Medulla oblongata (tissue), 1 donor: ENCODE results near the gene ANKMY1.

ENCODE experiments used
- DNase-seq: peaks from one replicate; pipeline ENCODE4 v3.0.0-alpha.2; 2015; ENCODE audit errors: extremely low spot score

ANKMY1 gene

GRCh38 chr2:240460253-240460711 is 97.5 kb downstream of the ANKMY1 start:
- no peak for DNase-seq

GRCh38 chr2:240459401-240460252 is 98.2 kb downstream of the ANKMY1 start:
- no peak for DNase-seq

GRCh38 chr2:240458900-240459391 is 98.8 kb downstream of the ANKMY1 start:
- DNase-seq: no peak

GRCh38 chr2:240458044-240458899 is 99.5 kb downstream of the ANKMY1 start:
- no peak for DNase-seq

GRCh38 chr2:240457223-240458043 is 100.4 kb downstream of the ANKMY1 start:
- DNase-seq: no peak

- no peak for DNase-seq
These were observed 101.2 kb downstream of the ANKMY1 start for GRCh38 chr2:240456447-240457222.

- DNase-seq: no peak
These were observed 101.9 kb downstream of the ANKMY1 start for GRCh38 chr2:240455647-240456446.

- DNase-seq: no peak
These were observed 102.5 kb downstream of the ANKMY1 start for GRCh38 chr2:240455272-240455646.

- DNase-seq: no peak
These were observed 103.5 kb downstream of the ANKMY1 start for GRCh38 chr2:240454106-240454901.

GRCh38 chr2:240453461-240454105 is 104.2 kb downstream of the ANKMY1 start:
- no peak for DNase-seq

GRCh38 chr2:240452462-240453256 is 105.1 kb downstream of the ANKMY1 start:
- DNase-seq: peak; percentile 65

GRCh38 chr2:240451791-240452461 is 105.9 kb downstream of the ANKMY1 start:
- DNase-seq: no peak

- peak; percentile 25 for DNase-seq
These were observed 106.6 kb downstream of the ANKMY1 start for GRCh38 chr2:240451108-240451611.

GRCh38 chr2:240450532-240451107 is 107.2 kb downstream of the ANKMY1 start:
- no peak for DNase-seq

- DNase-seq: no peak
These were observed 107.8 kb downstream of the ANKMY1 start for GRCh38 chr2:240449764-240450531.
